ENCODE results near the gene TTC39C.
"Not testable (repeated sequence)": the region's sequence is repeated elsewhere in the genome, so short reads cannot be mapped to it uniquely, and the experiment has no call there.

Gene TTC39C

DNA sequence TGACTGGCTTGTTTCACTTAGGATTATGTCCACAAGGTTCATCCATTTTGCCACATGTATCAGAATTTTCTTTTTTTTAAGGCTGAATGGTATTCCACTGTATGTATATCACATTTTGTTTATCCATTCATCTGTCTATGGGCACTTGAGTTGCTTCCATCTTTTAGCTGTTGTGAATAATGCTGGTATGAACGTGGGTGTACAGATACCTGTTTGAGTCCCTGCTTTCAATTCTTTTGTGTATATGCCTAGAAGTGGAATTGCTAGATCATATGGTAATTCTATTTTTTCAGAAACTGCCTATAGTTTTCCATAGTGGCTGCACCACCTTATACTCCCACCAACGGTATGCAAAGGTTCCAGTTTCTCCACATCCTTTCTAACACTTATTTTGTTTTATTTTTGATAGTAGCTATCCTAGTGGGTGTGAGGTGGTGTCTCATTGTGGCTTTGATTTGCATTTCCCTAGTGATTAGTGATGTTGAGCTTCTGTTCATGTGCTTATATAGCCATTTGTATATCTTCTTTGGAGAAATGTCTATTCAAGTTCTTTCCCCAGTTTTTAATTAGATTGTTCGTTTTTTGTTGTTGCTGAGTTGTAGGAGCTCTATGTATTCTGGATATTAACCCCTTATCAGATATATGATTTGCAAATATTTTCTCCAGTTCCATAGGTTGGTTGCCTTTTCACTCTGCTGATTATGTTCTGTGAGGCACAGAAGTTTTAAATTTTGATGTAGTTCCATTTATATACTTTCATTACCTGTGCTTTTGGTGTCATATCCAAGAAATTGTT is 40.7 kb downstream of the TTC39C start:
- DNase-seq, result no peak

DNA sequence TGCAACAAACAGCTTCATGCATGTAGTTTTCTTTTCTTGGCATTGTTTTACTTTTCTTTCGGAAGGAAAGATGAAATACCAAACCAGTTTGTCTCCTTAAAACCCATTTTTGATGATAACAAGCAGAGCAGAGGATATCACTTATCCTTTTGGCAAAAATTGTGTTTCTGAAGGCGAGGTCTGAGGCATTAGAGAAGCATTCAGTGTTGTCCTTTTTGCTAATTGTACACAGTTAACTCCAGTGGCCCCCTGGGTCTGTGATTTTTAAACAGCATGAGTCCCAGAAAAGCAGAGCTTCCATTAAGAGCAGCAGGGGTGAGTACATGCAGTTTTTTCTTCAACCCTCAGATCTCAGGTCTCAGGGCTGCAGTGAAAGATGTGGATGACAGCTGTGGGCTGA is 41.3 kb downstream of the TTC39C start:
- DNase-seq, result no peak

DNA sequence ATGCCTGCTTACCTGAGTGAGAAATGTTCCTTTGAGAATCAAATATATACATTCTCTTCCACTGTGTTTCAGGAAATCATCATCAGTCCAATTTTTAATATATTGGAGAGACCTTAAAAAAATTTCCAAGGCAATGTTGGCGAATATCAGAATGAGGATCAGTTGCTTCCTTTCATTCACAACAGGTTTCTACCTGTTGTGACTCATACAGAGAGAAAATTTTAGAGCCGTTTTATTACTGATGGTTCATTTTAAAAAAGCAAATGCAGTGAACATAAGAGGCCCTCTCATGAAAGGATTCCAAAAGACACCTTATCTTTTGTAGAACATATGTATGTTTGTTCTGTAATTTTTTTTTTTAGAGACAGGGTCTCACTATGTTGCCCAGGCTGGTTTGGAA is 42.0 kb downstream of the TTC39C start:
- DNase-seq, result no peak

DNA sequence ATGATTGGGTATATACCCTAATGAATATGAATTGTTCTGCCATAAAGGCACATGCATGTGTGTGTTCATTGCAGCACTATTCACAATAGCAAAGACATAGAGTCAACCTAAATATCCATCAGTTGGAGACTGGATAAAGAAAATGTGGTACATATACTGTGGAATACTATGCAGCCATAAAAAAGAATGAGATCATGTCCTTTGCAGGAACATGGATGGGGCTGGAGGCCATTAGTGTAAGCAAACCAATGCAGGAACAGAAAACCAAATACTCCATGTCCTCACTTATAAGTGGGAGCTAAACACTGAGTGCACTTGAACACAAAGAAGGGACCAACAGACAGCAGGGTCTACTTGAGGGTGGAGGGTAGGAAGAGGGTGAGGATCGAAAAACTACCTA is 43.2 kb downstream of the TTC39C start:
- DNase-seq, result no peak

DNA sequence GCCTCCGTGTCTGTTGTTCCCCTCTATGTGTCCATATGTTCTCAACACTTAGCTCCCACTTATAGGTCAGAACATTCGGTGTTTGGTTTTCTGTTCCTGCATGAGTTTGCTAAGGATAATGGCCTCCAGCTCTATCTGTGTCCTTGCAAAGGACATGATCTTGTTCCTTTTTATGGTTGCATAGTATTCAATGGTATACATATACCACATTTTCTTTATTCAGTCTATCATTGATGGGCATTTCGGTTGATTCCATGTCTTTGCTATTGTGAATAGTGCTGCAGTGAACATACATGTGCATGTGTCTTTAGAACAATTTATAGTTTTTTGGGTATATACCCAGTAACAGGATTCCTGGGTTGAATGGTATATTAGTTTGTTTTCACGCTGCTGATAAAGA is 44.8 kb downstream of the TTC39C start:
- DNase-seq, result not testable (repeated sequence)

DNA sequence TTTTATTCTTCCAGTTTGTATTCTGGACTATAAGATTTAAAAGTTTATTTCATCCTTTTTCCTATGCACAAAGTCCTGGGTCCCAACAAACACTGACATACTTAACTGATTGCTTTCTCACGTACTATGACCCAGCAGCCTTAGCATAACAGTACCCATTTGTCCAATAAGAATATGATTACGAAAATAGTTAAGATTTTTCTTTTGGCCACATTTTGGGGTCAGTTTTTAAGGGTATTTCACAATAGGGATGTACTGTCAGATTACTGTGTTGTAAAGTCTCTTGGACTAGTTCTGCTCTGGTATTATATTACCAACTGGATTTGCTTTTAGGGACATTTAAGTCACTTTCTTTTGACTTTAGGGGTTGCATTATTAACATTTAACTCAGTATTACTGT is 46.1 kb downstream of the TTC39C start:
- no peak for DNase-seq

DNA sequence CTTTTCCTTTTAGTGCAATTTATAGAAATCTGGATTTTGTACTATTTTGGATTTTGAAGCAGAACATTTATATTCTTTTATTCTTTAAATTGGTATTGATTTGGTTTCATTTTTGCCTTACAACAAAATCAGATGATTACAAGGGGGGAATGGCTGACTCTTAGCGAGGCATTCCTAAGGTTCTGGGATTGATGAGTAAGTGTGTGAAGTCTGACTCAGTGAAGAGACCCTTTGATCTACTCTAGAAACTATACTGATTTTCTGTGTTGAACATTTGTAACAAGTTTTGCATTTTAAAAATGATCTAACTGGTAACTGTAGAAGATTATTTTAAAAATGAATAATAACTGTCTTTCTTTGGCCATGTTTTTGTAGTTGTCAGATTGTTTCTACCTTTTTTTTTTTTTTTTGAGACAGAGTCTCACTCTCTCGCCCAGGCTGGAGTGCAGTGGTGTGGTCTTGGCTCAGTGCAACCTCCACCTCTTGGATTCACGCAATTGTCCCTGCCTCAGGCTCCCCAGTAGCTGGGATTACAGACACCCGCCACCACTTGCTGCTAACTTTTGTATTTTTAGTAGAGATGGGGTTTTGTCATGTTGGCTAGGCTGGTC is 48.7 kb downstream of the TTC39C start:
- no peak for DNase-seq

DNA sequence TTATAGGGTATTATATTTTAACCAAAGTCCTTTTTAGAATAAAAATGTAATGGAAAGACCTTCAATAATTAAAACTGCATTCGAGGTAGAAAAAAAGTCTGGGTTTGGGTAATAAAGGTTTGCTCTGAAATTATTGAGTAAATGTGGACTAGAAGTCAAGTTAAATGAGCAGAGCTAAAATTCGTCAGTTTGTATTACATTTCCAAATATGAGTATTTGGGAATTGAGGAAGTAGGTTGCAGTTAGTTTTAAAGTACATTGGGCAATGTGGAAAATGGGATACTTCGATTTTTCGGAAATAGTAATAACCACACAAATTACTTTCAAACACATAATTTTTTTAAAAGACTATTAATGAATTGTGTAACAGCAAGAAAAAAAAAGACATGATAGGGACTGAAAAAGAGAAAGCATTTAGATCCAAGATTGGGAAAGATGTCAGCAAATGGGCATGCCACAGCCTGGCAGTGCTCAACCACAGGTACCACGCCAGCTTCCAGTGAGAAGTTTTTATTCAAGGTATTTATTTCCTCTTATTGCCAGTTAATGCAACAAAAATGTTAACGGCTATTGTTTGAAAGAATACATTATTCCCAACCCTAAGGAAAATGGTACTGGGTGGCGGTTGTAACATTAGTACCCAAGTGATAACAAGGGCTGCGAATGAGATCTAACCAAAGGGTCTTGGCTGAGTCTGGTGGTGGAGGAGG is 50.0 kb downstream of the TTC39C start:
- DNase-seq, result no peak

DNA sequence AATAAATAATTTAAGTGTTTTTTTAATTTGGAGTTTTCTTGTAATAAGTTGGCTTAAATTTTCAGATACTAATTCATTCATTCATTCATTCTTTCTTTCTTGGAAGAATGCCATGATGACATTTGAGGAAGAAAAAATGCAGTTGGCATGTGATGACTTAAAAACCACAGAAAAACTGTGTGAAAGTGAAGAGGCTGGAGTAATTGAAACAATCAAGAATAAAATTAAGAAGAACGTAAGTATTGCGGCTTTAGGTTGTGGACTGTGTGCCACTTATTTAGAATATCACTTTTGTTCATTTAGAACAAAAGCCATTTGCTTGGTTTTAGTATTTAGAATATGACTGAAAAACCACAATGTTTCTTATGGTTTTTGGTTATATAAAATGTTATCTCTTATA is 51.4 kb downstream of the TTC39C start:
- DNase-seq, result no peak

DNA sequence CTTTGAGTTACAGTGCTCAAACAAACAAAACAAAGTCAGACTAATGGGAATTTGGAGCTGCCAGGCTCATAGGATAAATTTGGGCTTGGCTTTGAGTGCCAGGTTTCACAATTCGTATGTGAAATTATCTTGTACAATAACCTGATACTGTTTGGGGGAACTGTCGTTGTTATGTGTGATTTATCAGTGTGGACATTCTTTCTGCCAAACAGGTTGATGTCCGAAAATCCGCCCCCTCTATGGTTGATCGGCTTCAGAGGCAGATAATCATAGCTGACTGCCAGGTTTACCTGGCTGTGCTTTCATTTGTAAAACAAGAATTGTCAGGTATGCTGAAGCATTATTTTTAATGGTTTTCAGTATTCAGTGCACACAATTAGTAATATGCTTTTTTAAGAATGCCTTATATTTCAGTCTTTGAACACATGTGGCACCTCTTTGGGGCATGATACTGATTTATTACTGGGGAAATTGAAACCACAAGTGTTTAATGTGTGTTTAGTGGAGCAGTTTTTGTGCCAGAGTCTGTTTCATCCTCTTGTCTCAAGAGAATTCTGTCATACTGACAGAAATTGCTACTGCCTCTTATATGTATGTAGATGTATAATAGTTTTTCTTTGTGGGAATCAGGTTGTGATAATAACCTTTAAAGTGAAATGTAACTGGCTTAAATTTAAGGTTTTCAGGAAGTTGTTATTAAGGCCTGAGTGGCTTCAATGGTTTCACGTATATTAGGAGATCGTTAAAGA is 54.6 kb downstream of the TTC39C start:
- DNase-seq, result no peak

DNA sequence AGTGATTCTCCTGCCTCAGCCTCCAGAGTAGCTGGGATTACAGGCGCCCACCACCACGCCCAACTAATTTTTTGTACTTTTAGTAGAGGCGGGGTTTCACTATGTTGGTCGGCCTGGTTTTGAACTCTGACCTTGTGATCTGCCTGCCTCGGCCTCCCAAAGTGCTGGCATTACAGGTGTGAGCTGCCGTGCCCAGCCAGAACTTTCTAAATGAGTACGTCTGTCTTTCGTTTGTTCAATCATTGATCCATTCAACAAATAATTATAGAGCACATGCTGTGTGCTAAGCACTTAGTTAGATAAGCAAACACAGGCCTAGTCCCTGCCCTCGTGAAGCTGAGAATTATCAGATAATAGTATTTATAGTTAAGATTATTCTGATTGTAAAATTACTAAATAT is 56.5 kb downstream of the TTC39C start:
- DNase-seq, result no peak

DNA sequence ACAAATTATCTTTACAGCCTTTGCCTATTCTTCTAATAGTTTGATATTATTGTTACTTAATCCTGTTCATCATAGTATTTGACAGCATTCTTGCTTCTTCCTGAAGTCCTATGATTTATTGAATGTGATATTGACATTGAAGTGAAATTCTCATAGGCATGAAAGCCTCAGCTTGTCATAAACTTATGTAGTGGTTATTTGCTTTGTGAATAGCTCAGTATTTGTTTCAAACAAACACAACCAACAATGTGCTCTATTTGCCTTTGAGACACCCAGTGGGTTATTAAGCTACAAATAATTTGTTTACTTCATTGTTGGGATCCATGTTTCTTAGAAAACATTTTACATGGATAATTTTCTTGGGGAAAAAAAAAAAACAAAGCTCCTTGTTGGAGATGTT is 57.2 kb downstream of the TTC39C start:
- no peak for DNase-seq

DNA sequence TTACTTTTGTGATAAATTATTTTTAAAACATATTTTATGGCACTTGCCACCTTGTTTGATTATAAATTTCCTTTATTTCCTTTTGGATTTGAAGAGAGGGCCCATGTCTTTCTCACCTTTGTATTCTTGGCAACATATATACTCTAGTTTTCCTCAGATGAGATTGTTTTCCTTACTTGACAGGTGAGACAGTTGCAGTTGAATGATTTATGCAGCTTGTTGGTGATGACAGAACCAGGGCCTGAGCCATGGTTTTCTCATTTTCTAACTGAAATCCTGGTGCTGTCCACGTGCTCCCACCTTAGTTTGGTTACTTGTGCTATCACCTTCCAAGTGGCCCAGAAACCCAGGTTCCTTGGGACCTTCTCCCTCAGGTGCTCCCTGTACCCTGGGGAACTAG is 58.2 kb downstream of the TTC39C start:
- no peak for DNase-seq

DNA sequence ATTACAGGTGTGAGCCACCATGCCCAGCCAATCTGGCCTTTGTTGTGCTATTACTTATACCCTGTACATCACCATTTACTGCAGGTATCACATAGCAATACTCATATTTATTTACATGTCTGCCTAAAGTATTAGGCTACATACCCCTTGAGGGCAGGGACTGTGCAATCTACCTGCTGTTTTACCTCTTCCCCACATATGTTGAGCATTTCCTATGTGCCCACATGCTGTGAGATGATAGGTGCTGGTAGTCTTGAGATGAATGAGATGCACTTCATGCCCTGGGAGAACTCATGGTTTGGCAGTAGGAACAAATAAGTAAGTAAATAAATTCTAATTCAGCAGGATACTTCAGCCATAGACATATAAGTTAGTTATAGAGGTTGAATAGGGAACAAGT is 59.2 kb downstream of the TTC39C start:
- no peak for DNase-seq

DNA sequence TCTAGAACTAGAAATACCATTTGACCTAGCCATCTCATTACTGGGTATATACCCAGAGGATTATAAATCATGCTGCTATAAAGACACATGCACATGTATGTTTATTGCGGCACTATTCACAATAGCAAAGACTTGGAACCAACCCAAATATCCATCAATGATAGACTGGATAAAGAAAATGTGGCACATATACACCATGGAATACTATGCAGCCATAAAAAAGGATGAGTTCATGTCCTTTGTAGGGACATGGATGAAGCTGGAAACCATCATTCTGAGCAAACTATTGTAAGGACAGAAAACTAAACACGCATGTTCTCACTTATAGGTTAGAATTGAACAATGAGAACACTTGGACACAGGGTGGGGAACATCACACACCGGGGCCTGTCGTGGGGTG is 60.2 kb downstream of the TTC39C start:
- not testable (repeated sequence) for DNase-seq

DNA sequence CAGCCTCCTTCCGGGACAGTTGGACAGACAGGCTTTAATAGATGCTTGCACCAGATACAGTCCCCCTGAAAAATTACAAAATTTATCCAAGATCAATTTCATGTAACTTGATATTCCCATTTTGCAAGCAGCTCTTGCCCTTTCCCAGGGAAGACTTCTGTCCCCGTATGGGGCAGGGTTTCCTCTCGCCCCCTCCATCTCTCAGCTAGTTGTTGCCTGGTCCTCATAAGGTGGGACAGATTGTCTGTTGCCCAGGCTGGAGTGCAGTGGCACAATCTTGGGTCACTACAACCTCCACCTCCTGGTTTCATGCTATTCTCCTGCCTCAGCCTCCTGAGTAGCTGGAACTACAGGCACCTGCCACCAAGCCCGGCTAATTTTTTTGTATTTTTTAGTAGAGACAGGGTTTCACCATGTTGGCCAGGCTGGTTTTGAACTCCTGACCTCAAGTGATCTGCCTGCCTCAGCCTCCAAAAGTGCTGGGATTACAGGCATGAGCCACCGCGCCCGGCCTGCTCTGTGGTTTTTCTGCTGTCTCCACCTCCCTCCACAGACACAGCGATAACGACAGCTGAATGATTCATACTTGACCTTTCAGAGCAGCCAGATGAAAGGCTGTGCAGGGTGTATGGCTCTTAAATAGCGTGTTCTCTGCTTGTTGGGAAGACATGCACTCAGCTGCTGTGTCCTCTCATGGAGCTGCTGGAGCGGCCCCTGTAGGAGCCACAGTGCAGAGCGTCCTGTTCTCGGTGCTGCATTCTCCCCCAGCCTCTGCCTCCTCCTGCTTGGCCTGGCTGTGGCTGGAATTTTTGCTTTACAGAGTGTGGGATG is 61.4 kb downstream of the TTC39C start:
- peak; percentile 49 for DNase-seq

DNA sequence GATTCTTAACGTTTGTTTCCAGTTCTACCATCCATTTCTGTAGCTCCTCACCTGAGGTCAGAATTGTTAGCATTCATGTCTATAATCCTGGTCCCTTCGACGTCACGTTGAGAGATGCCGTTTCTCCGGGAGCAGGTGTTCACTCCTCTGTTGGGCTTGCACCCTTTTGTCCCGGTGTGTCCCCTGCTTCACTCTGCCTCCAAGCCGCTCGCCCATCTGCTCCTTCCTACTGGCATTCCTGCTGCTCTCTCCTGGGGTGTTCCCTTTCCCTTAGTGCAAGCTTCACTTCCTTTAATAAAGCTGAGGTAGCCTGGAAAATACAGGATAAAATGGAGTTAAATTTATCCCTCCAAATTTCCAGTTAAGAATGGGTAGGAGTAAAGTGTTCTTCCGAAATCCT is 62.4 kb downstream of the TTC39C start:
- DNase-seq, result no peak

DNA sequence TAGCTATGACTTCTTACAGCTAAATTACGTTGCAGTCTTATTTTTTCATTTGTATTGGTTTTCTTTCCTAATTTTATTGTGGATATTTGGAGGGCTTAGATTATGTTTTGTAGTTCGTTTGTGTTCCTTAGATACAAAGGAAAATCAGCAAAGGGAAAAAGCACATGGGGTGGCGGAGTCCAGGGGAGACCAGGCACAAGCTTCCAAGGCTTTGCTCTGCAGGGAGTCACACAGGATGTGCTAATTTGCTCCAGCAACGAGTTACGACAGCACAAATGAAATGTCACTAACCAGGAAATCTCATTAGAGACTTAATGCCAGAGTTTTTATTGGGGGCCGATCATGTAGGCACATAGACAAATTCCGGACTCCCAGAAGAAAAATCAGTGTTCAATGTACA is 63.8 kb downstream of the TTC39C start:
- no peak for DNase-seq

DNA sequence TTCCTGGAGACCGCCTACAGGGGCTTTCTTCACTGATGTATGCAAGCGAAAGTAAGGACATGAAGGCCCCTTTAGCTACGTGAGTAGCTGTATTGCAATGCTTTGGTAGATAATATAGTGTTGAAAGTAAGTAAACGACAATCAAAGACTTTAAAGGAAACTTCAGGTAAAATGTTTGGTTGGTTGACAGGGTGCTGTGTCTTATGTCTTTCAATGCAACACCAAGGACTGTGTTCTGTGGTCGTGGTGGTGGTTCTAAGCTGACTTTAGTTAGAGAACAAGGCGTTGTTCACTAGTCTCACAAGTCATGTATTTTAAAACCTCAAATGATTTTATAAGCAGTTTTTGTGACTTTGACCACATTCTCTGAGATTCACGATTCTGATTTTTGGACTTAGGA is 66.3 kb downstream of the TTC39C start:
- DNase-seq, result no peak

DNA sequence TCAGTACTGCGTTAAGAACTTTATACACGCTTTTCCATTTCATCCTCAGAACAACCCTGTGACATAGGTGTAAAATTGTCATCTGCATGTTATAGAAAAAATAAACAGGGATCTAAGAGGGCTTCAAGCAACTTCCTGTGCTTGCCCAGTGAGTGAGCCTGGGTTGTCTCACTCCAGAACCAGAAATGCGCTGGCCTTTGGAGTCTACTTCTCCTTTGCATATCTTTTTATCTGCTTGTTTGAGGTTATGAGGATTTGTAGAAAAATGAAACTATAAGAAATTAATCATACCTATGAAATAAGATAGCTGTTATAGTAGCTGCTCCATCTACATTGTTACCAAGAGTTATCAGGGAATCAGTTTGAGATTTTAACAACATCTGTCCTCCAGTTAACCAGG is 69.0 kb downstream of the TTC39C start:
- DNase-seq, result no peak

DNA sequence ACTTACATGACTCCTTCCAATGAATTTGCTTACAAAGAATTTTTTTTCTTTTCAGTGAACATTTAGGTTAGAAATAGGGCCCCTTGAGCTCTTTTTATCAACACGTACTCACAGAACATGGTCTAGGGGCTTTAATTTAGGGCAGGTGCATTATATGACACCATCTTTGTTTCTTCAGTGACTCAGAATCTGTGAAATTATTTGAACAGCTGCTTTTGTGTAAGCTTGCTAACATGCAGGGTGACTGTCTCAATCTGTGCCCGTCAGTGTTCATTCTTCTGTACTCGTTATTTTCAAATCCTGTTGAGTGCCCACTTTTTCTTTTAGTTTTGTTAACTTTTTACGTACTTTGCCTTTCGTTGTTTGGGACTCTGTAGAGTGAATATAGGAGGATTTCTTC is 71.5 kb downstream of the TTC39C start:
- no peak for DNase-seq

DNA sequence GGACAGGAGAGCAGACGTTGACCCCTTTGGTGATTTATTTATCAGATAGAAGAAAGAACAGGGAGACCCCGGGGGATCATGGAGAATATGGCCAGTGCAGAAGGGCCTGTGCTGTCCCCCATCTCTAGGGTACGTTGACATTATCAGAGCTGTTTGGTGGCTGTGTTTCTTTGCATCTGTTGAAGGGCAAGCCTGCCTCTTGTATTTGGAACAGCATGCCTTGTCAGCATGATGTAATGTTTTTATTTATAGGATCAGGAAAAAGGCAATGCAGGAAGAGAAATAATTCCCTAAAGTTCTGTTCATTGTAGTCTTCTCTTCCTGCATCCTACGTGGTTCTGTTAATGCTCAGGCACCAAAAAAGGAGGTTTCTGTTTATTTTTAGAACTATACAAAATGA is 74.5 kb downstream of the TTC39C start:
- DNase-seq, result no peak

Data from CD4-positive, alpha-beta T cell treated with Interleukin-17A for 1 hour (primary cell).